ENCODE measurements around the gene ELF4.

The ELF4 gene

DNA sequence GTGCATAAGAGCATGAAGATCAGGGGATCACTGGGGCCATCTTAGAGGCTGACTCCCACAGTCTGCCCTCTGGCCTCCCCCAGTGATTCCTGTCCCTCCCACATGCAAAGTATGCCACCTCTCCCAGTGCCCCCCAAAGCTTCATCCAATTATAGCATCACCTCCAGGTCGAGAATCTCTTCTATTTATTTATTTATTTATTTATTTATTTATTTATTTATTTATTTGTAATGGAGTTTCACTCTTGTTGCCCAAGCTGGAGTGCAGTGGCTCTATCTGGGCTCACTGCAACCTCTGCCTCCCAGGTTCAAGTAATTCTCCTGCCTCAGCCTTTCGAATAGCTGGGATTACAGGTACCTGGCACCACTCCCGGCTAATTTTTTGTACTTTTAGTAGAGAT is 77.7 kb downstream of the ELF4 start:
- DNase-seq = no peak

DNA sequence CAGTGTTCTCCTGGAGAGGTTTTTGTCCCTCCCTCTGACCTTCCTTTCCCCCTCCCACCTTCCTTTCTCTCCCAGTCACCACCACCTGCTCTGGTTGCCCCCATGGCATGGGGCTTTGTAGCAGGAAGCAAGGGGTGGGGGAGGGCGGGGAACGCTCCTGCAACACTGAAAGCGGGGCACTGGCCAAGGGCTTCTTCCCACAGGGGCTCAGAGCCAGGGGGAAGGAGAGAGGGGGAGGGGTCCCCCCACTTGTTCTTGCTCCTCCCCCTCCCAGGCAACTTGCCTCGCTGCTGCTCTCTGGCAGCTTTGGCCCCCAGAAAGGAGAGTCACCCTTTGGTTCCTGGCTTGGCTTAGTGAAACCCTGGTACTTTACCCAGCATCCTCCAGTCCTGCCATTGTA is 79.5 kb downstream of the ELF4 start:
- DNase-seq = no peak

DNA sequence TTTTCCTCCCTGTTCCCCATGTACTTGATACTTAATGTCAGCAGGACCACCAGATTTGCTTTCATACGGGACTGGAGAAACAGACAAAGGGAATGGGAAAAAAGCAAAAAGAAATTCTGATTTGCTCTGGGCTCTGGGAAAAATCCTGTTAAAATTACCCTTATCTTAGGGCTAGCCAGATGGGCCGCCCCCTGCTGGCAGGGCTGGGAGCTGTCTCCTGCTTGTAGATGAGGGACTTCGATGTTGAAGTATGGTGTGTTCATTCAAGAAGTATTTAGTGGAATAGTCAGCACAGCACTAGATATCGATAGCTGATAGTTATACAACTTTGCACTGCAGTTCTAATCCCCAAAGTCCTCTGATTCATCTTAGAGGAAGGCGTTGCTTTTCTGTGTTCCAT is 82.1 kb downstream of the ELF4 start:
- peak; percentile 53 to 74 (median 62) for DNase-seq

DNA sequence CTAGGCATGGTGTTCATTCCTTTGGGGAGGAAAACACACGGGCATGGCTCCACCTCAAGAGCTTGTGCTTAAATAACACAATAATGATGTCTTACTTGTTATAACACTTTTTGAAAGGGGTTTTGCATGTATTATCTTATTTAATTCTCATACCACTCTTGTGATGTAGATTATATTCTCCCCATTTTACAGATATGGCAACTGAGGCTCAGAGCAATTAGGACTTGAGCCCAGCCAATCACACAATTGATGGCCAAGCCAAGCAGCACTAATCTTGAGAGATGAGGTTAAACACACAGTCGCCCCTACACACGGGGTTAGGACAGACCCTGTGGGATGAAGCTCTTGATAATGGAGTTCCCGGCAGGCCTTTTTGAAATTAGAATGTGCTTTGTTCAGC is 82.7 kb downstream of the ELF4 start:
- no peak for DNase-seq

DNA sequence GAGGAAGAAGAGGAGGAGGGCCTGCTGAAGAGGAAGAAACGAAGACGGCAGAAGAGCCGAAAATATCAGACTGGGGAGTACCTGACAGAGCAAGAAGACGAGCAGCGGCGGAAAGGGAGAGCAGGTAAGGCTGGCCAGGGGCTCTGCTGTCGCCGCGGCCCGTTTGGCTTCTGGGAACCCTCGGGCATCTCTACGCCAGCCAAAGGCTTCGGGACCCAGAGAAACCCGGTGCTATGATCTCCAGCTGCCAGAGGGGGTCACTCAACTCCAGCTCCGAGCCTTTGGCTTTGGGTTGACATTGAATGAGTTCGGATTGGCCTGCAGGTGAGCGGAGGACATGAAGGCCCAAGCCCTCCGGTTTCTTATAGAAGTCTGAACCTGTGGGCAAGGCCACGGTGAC is 85.0 kb downstream of the ELF4 start:
- no peak for DNase-seq

DNA sequence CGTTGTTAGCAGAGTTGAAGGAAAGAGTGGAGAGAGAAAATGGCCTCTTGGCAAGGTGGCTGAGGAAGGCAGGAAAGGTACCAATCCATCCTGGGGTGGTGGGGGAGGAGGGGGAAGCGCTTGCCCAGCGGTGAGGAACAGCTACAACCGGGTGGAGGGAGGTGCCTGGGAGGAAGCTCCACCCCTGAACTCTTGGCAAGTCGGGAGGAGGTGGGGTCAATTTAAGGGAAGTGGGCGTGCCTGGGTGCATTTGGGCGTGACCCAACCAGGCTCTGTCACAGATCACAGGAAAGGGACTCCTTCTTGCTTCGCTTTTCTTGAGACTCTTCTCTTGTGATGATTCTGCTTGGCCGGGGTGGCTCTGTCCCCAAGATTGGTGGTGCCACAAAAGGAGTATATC is 86.2 kb downstream of the ELF4 start:
- peak; percentile 84 to 89 (median 88) for DNase-seq

DNA sequence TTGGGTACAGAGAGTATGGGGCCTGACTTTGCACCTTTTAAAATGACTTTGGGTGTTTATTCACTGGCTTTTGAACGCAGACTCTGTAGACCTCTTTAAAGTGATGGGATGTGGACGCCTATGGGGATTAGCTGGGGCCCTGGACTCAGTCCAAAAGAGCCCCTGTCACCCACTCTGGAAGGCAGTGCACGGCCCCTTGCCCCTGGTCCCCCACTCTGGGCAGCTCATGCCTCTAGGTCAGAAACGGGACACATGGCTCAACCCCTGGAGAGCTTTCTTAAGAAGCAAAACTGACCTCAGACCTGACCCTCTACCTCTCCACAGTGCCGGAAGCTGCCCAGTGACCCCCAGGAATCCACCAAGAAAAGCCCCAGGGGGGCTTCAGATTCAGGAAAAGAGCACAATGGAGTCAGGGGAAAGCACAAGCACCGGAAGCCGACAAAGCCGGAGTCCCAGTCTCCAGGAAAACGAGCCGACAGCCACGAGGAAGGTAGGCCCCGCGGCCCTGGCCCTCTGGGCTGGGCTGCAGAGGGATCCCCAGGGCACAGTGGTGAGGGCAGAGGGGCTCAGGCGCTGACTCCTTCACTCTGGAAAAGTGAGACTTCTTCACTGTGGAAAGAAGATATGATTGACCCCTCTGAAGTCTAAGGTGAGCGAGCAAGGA is 89.5 kb downstream of the ELF4 start:
- DNase-seq = no peak

DNA sequence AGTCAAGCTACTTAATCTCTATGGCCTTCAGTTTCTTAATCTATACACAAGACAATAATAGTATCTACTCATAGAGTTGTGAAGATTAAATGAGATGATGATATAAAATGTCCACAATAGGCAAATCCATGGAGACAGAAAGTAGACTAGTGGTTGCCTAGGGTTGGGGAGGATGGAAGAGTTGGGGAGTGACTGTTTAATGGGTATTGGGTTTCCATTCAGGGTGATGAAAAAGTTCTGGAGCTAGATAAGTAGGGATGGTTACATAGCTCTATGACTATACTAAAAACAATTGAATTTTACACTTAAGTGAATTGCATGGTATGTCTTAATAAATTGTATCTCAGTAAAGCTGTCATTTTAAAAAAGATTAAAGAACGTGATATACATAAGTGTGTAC is 92.2 kb downstream of the ELF4 start:
- DNase-seq = no peak

DNA sequence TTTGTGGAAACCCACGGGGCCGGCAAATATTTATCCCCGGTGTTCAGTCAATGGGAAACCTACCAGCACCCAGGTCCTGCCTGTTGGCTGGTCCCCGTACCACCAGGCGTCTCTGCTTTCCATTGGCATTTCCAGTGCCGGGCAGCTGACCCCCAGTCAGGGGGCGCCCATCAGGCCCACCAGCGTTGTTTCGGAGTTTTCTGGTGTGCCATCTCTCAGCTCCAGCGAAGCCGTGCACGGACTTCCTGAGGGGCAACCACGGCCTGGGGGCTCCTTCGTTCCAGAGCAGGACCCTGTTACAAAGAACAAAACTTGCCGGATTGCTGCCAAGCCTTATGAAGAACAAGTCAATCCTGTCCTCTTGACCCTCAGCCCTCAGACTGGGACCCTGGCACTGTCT is 95.1 kb downstream of the ELF4 start:
- DNase-seq = no peak

Measured in suppressor macrophage treated with lipopolysaccharide for 1 hour (primary cell).